ENCODE data around the gene KRTAP20-1.

- TF ChIP-seq CTCF (IDR thresholded peaks at IDR 0.05) (no peak), POLR2A (IDR thresholded peaks at IDR 0.05) (no peak)
These were observed 18.7 kb downstream of the KRTAP20-1 start, which contains the start of gene KRTAP20-2 for GRCh38 chr21:30634906-30635305.

Measured in right lobe of liver (tissue), 4 donors.